HEK293 (cell line): ENCODE measurements around the gene FBXW2.
A peak's percentile ranks its signal among the peaks of the same experiment; 100 is the strongest.

Source experiments
- CTCF ChIA-PET: fragments of 350-600 bp; formaldehyde crosslinking; extraction: SDS; loops from one replicate; lab custom pipeline; 2021; ENCODE audit warnings: antibody characterized with exemption; lab: Yijun Ruan, JAX
- POLR2A ChIA-PET: fragments of 300-600 bp; formaldehyde crosslinking; extraction: SDS; loops from one replicate; lab custom pipeline; 2020; ENCODE audit warnings: antibody characterized with exemption, inconsistent platforms; lab: Yijun Ruan, JAX
- H3K27ac ChIP-seq: fragments of 200-500 bp; sonication (Bioruptor generic); 2 replicates; pipeline ENCODE4 v1.5.1; 2014; ENCODE audit warnings: low read depth, low read length, control low read depth, inconsistent platforms; ENCODE audit errors: extremely low read depth
- H3K36me3 ChIP-seq, 2 experiments: fragments of 200-500 bp in 1 of 2; sonication (Bioruptor generic) in 1 of 2; 1 replicate in 1 of 2; 2 replicates in 1 of 2; pipeline ENCODE4 v1.5.1; 2014 to 2017; ENCODE audit warnings: inconsistent platforms in 2 of 2, low read length in 2 of 2; ENCODE audit not compliant: control insufficient read depth in 2 of 2, insufficient read depth in 1 of 2
- H3K4me1 ChIP-seq: fragments of 200-500 bp; sonication (Bioruptor generic); 2 replicates; pipeline ENCODE4 v1.5.1; 2014; ENCODE audit warnings: mild to moderate bottlenecking, low read length, inconsistent platforms; ENCODE audit not compliant: control insufficient read depth, insufficient read depth
- H3K4me3 ChIP-seq: 2 replicates; pipeline ENCODE4 v1.5.1; 2011; ENCODE audit warnings: low read depth, mild to moderate bottlenecking, control low read depth, low read length, moderate library complexity
- H3K9me3 ChIP-seq: fragments of 200-500 bp; sonication (Bioruptor generic); 2 replicates; pipeline ENCODE4 v1.5.1; 2014; ENCODE audit warnings: low read depth, low read length, inconsistent platforms; ENCODE audit not compliant: control insufficient read depth, insufficient read depth
- HOXC10 ChIP-seq: sonication (generic); formaldehyde crosslinking; IDR thresholded peaks from 2 replicates; pipeline ENCODE4 v1.8.1; 2023; ENCODE audit warnings: mild to moderate bottlenecking, missing genetic modification reagents
- KLF1 ChIP-seq: fragments of 450-650 bp; formaldehyde crosslinking; IDR thresholded peaks from 2 replicates; pipeline ENCODE4 v1.5.1; 2016; ENCODE audit warnings: missing biosample characterization, missing genetic modification characterization
- KLF10 ChIP-seq: fragments of 450-650 bp; IDR thresholded peaks from 2 replicates; pipeline ENCODE4 v1.5.1; 2018; ENCODE audit warnings: missing biosample characterization, mild to moderate bottlenecking, missing genetic modification characterization
- OSR2 ChIP-seq: fragments of 450-650 bp; formaldehyde crosslinking; IDR thresholded peaks from 2 replicates; pipeline ENCODE4 v1.5.1; 2016; ENCODE audit warnings: missing biosample characterization, missing genetic modification characterization
- PRDM6 ChIP-seq: fragments of 450-650 bp; formaldehyde crosslinking; IDR thresholded peaks from 2 replicates; pipeline ENCODE4 v1.5.1; 2017; ENCODE audit warnings: missing biosample characterization, missing genetic modification characterization
- SCRT1 ChIP-seq: fragments of 450-650 bp; formaldehyde crosslinking; IDR thresholded peaks from 2 replicates; pipeline ENCODE4 v1.5.1; 2016; ENCODE audit warnings: missing biosample characterization, missing genetic modification characterization, borderline replicate concordance
- ZBTB17 ChIP-seq: fragments of 450-650 bp; formaldehyde crosslinking; IDR thresholded peaks from 2 replicates; pipeline ENCODE4 v1.5.1; 2016; ENCODE audit warnings: missing biosample characterization, missing genetic modification characterization
- ZBTB26 ChIP-seq: fragments of 450-650 bp; formaldehyde crosslinking; optimal IDR thresholded peaks from 2 replicates; pipeline ENCODE3; 2016; ENCODE audit warnings: missing biosample characterization, mild to moderate bottlenecking, missing genetic modification characterization
- ZFHX2 ChIP-seq: fragments of 450-650 bp; formaldehyde crosslinking; conservative IDR thresholded peaks from 2 replicates; pipeline ENCODE4 v1.5.1; 2016; ENCODE audit warnings: missing biosample characterization, missing genetic modification characterization
- ZFP69B ChIP-seq: fragments of 450-650 bp; formaldehyde crosslinking; IDR thresholded peaks from 2 replicates; pipeline ENCODE4 v1.5.1; 2016; ENCODE audit warnings: missing biosample characterization, missing genetic modification characterization
- ZNF121 ChIP-seq: fragments of 450-650 bp; formaldehyde crosslinking; IDR thresholded peaks from 2 replicates; pipeline ENCODE4 v1.5.1; 2016; ENCODE audit warnings: missing biosample characterization, missing genetic modification characterization
- ZNF48 ChIP-seq: fragments of 450-650 bp; formaldehyde crosslinking; IDR thresholded peaks from 2 replicates; pipeline ENCODE4 v1.5.1; 2016; ENCODE audit warnings: missing biosample characterization, missing genetic modification characterization
- ZNF600 ChIP-seq: fragments of 450-650 bp; formaldehyde crosslinking; IDR thresholded peaks from 2 replicates; pipeline ENCODE4 v1.5.1; 2016; ENCODE audit warnings: missing biosample characterization, missing genetic modification characterization
- ZNF664 ChIP-seq: fragments of 450-650 bp; formaldehyde crosslinking; IDR thresholded peaks from 2 replicates; pipeline ENCODE4 v1.5.1; 2016; ENCODE audit warnings: missing biosample characterization, missing genetic modification characterization
- ZNF701 ChIP-seq: fragments of 450-650 bp; formaldehyde crosslinking; IDR thresholded peaks from 2 replicates; pipeline ENCODE4 v1.5.1; 2016; ENCODE audit warnings: missing biosample characterization, missing genetic modification characterization
- TF ChIP-seq, protein P1 (sequence below): fragments of 450-650 bp; formaldehyde crosslinking; IDR thresholded peaks from 2 replicates; pipeline ENCODE4 v1.5.1; 2016; ENCODE audit warnings: missing biosample characterization, missing genetic modification characterization
- TF ChIP-seq, protein P2 (sequence below): fragments of 450-650 bp; formaldehyde crosslinking; IDR thresholded peaks from 2 replicates; pipeline ENCODE4 v1.5.1; 2017; ENCODE audit warnings: missing biosample characterization, missing genetic modification characterization
- TF ChIP-seq, protein P3 (sequence below): fragments of 450-650 bp; formaldehyde crosslinking; IDR thresholded peaks from 2 replicates; pipeline ENCODE4 v1.5.1; 2017; ENCODE audit warnings: missing biosample characterization, missing genetic modification characterization
- TF ChIP-seq, protein P4 (sequence below): fragments of 450-650 bp; formaldehyde crosslinking; IDR thresholded peaks from 2 replicates; pipeline ENCODE4 v1.5.1; 2017; ENCODE audit warnings: missing biosample characterization, mild to moderate bottlenecking, missing genetic modification characterization, moderate library complexity

The FBXW2 gene

GRCh38 chr9:120712539-120713031 lies 80.6 kb downstream of the FBXW2 start:
- H3K4me3 ChIP-seq, result peak overlapping the region; percentile 91
- TF ChIP-seq, protein P1, sequence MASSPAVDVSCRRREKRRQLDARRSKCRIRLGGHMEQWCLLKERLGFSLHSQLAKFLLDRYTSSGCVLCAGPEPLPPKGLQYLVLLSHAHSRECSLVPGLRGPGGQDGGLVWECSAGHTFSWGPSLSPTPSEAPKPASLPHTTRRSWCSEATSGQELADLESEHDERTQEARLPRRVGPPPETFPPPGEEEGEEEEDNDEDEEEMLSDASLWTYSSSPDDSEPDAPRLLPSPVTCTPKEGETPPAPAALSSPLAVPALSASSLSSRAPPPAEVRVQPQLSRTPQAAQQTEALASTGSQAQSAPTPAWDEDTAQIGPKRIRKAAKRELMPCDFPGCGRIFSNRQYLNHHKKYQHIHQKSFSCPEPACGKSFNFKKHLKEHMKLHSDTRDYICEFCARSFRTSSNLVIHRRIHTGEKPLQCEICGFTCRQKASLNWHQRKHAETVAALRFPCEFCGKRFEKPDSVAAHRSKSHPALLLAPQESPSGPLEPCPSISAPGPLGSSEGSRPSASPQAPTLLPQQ (tag by site-specific recombination), result peak; percentile 82
- no peak for TF ChIP-seq ZNF701 (tag by site-specific recombination)
- TF ChIP-seq ZFP69B (tag by site-specific recombination), result peak; percentile 46
- TF ChIP-seq ZNF600, result peak; percentile 70; the same call in 1 of the 2 replicates
- no peak for TF ChIP-seq ZNF48
- TF ChIP-seq HOXC10 (CRISPR knock-in tag), result no peak
- H3K4me1 ChIP-seq, result peaks cover 16% of the 10 kb centered on the region; the same call in 1 of the 2 replicates
- CTCF ChIA-PET, result interaction anchor here (0.6 to 1.6 kb wide), 8 partner anchors 9 to 304 kb away, joined by 3 to 7 read pairs (median 4); no protein-coding TSS in a partner anchor
- no peaks in the 10 kb centered on the region for H3K9me3 ChIP-seq
- H3K27ac ChIP-seq, result no peak overlapping the region
- H3K36me3 ChIP-seq, result no peaks in the 10 kb centered on the region; a peak in 1 of 3 replicates
- POLR2A ChIA-PET, result interaction anchor here (0.6 to 1.7 kb wide), 5 partner anchors 10 to 301 kb away, joined by 4 to 6 read pairs (median 5); no protein-coding TSS in a partner anchor

DNA sequence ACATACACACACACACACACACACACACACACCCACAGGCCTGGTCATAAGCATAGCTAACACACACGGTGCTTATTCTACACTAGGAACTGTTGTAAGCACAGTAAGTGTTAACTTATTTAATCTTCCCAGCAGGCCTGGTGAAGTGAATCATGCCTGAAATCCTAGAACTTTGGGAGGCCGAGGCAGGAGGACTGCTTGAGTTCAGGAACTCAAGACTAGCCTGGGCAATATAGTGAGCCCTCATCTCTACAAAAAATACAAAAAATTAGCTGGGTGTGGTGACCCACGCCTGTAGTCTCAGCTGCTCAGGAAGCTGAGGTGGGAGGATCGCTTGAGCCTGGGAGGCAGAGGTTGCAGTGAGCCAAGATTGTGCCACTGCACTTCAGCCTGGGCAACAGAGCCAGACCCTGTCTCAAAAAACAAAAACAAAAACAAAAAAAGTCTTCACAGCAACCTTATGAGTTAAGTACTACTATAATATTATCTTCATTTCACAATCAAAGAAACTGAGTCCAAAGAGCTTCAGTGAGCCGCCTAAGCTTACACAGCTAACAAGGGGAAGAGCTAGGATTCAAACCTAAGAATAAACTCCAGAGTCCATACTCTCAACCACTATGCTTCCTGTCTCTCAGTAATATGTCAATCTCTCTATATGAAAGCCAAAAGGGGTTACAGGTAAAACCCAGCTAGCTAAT lies 81.2 kb downstream of the FBXW2 start:
- TF ChIP-seq ZBTB26 (no peak), OSR2 (peak; percentile 18; the same call in 1 of the 2 replicates), KLF1 (tag by site-specific recombination) (peak; percentile 52; the same call in 1 of the 2 replicates), ZNF121 (tag by site-specific recombination) (peak; percentile 99), PRDM6 (tag by site-specific recombination) (no peak), KLF10 (no peak), ZFHX2 (peak; percentile 19; the same call in 1 of the 2 replicates), ZNF664 (tag by site-specific recombination) (peak; percentile 40; the same call in 1 of the 2 replicates), SCRT1 (tag by site-specific recombination) (no peak), ZBTB17 (peak; percentile 53; the same call in 1 of the 2 replicates)
- TF ChIP-seq, protein P2, sequence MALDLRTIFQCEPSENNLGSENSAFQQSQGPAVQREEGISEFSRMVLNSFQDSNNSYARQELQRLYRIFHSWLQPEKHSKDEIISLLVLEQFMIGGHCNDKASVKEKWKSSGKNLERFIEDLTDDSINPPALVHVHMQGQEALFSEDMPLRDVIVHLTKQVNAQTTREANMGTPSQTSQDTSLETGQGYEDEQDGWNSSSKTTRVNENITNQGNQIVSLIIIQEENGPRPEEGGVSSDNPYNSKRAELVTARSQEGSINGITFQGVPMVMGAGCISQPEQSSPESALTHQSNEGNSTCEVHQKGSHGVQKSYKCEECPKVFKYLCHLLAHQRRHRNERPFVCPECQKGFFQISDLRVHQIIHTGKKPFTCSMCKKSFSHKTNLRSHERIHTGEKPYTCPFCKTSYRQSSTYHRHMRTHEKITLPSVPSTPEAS (tag by site-specific recombination), result peak; percentile 69
- TF ChIP-seq, protein P3, sequence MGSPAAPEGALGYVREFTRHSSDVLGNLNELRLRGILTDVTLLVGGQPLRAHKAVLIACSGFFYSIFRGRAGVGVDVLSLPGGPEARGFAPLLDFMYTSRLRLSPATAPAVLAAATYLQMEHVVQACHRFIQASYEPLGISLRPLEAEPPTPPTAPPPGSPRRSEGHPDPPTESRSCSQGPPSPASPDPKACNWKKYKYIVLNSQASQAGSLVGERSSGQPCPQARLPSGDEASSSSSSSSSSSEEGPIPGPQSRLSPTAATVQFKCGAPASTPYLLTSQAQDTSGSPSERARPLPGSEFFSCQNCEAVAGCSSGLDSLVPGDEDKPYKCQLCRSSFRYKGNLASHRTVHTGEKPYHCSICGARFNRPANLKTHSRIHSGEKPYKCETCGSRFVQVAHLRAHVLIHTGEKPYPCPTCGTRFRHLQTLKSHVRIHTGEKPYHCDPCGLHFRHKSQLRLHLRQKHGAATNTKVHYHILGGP (tag by site-specific recombination), result no peak
- TF ChIP-seq, protein P4, sequence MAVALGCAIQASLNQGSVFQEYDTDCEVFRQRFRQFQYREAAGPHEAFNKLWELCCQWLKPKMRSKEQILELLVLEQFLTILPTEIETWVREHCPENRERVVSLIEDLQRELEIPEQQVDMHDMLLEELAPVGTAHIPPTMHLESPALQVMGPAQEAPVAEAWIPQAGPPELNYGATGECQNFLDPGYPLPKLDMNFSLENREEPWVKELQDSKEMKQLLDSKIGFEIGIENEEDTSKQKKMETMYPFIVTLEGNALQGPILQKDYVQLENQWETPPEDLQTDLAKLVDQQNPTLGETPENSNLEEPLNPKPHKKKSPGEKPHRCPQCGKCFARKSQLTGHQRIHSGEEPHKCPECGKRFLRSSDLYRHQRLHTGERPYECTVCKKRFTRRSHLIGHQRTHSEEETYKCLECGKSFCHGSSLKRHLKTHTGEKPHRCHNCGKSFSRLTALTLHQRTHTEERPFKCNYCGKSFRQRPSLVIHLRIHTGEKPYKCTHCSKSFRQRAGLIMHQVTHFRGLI (tag by site-specific recombination), result no peak
- peak overlapping the region; percentile 91 for H3K4me3 ChIP-seq
- ChIA-PET CTCF (interaction anchor here (0.6 to 1.6 kb wide), 10 partner anchors 8 to 305 kb away, joined by 3 to 7 read pairs (median 4); no protein-coding TSS in a partner anchor), POLR2A (interaction anchor here (0.6 to 1.7 kb wide), 3 partner anchors 9 to 301 kb away, joined by 5 to 6 read pairs (median 6); no protein-coding TSS in a partner anchor)
- H3K36me3 ChIP-seq, result no peaks in the 10 kb centered on the region; a peak in 1 of 3 replicates
- no peaks in the 10 kb centered on the region for H3K9me3 ChIP-seq
- peaks cover 16% of the 10 kb centered on the region; the same call in 1 of the 2 replicates for H3K4me1 ChIP-seq
- no peak overlapping the region for H3K27ac ChIP-seq
